Gastrocnemius medialis (tissue), 4 donors: ENCODE results near the gene CCDC192. TPM values are rescaled to one million over a fixed set of nuclear protein-coding genes. Genes with fewer than 3 reads are reported as not detected.
"Not testable (repeated sequence)": the region's sequence is repeated elsewhere in the genome, so short reads cannot be mapped to it uniquely, and the experiment has no call there.

ENCODE experiments used
- ATAC-seq, 2 donors: fragments of 150-250 bp; one replicate each; pipeline ENCODE4 v1.9.1; 2016
- DNase-seq, 2 donors: peaks; one replicate each; pipeline ENCODE4 v3.0.0-alpha.2; 2019
- H3K27ac ChIP-seq, 4 donors: fragments of 200-600 bp; sonication (generic); 1 replicate in 1 of 4; 2 replicates in 3 of 4; pipeline ENCODE4 v1.5.1; 2016 to 2018; ENCODE audit warnings: mild to moderate bottlenecking in 2 of 4, moderate library complexity in 1 of 4
- H3K27me3 ChIP-seq, 3 donors: fragments of 200-600 bp; sonication (generic) in 2 of 3; 1 replicate in 1 of 3; 2 replicates in 2 of 3; pipeline versions ENCODE4 v1.5.1 to v1.6.0; 2016 to 2019; ENCODE audit warnings: mild to moderate bottlenecking in 1 of 3, moderate library complexity in 1 of 3
- H3K36me3 ChIP-seq, 2 donors: fragments of 200-600 bp; sonication (generic) in 1 of 2; one replicate each; pipeline ENCODE4 v1.5.1; 2017 to 2018
- H3K4me1 ChIP-seq, 2 donors: fragments of 200-600 bp; sonication (generic) in 1 of 2; one replicate each; pipeline ENCODE4 v1.5.1; 2016 to 2017; ENCODE audit warnings: mild to moderate bottlenecking in 2 of 2
- H3K4me3 ChIP-seq, 4 donors: fragments of 200-600 bp; sonication (generic) in 3 of 4; 1 replicate in 1 of 4; 2 replicates in 3 of 4; pipeline ENCODE4 v1.5.1; 2016 to 2019; ENCODE audit warnings: mild to moderate bottlenecking in 2 of 4
- H3K9me3 ChIP-seq, 3 donors: fragments of 200-600 bp; sonication (generic) in 2 of 3; 1 replicate in 1 of 3; 2 replicates in 2 of 3; pipeline ENCODE4 v1.5.1; 2016 to 2019
- POLR2A ChIP-seq, 2 donors: fragments of 450-650 bp; IDR thresholded peaks; one replicate each; pipeline ENCODE4 v1.6.1; 2017; ENCODE audit warnings: antibody characterized with exemption in 2 of 2, mild to moderate bottlenecking in 2 of 2, moderate library complexity in 2 of 2
- in situ Hi-C, 4 donors: fragments of 200-750 bp; cut with MboI; loops; one replicate each; pipeline versions ENCODE4 v1.15.0 to v1.8.0; 2017; ENCODE audit warnings: low sequenced_read_pairs in 4 of 4
- intact Hi-C: fragments of 100-400 bp; cut with DNase I; formaldehyde crosslinking; loops from one replicate; pipeline ENCODE4 v1.15.1; 2023; ENCODE audit warnings: low total_unique reads
- total RNA-seq, 4 donors: library from RNA; depleted of rRNA; stranded (reverse); fragments of >200 nt; gene quantifications; one replicate each; pipeline versions ENCODE4 v1.1.0 to v1.2.3, GENCODE V29; 2016
- TF ChIP-seq, protein P1 (sequence below), 5 experiments: fragments of 450-650 bp in 3 of 5; fragments of 200-600 bp in 2 of 5; sonication (generic) in 2 of 5; IDR thresholded peaks in 4 of 5; conservative IDR thresholded peaks in 1 of 5; 1 replicate in 4 of 5; 2 replicates in 1 of 5; pipeline ENCODE4 v1.5.1; 2016 to 2019; ENCODE audit warnings: antibody characterized with exemption in 5 of 5, mild to moderate bottlenecking in 3 of 5, moderate library complexity in 3 of 5

Gene CCDC192
- total RNA-seq, 4 donors from 2014 or later = not detected

DNA sequence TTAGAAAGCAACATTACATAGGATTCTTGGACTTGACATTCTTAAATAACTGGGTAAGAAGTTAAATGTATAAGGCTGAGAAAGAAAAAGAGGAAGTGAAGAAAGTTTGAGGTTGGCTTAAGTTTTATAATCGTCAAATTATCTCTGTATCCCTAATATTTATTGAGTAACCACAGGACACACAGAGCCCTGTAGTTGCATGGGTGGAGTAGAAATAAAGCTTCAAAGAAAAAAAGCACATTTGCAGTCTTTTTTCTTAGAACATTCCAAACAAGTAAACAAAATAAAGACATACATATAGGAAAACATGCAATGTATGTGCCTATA, 137.0 kb downstream of the CCDC192 start:
- intact Hi-C loops (no loop called here), in situ Hi-C loops (no loop called here)
- DNase-seq (no peak), ATAC-seq (no peak)
- Histone ChIP-seq H3K27ac (no peak overlapping the region), H3K27me3 (no peaks in the 10 kb centered on the region), H3K9me3 (no peaks in the 10 kb centered on the region), H3K4me3 (no peak overlapping the region), H3K4me1 (no peaks in the 10 kb centered on the region), H3K36me3 (no peaks in the 10 kb centered on the region)
- TF ChIP-seq POLR2A (IDR thresholded peaks at IDR 0.05) = no peak
- TF ChIP-seq, protein P1, sequence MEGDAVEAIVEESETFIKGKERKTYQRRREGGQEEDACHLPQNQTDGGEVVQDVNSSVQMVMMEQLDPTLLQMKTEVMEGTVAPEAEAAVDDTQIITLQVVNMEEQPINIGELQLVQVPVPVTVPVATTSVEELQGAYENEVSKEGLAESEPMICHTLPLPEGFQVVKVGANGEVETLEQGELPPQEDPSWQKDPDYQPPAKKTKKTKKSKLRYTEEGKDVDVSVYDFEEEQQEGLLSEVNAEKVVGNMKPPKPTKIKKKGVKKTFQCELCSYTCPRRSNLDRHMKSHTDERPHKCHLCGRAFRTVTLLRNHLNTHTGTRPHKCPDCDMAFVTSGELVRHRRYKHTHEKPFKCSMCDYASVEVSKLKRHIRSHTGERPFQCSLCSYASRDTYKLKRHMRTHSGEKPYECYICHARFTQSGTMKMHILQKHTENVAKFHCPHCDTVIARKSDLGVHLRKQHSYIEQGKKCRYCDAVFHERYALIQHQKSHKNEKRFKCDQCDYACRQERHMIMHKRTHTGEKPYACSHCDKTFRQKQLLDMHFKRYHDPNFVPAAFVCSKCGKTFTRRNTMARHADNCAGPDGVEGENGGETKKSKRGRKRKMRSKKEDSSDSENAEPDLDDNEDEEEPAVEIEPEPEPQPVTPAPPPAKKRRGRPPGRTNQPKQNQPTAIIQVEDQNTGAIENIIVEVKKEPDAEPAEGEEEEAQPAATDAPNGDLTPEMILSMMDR (IDR thresholded peaks at IDR 0.05 in 4 of 5, conservative IDR thresholded peaks at IDR 0.05 in 1 of 5) = no peak

DNA sequence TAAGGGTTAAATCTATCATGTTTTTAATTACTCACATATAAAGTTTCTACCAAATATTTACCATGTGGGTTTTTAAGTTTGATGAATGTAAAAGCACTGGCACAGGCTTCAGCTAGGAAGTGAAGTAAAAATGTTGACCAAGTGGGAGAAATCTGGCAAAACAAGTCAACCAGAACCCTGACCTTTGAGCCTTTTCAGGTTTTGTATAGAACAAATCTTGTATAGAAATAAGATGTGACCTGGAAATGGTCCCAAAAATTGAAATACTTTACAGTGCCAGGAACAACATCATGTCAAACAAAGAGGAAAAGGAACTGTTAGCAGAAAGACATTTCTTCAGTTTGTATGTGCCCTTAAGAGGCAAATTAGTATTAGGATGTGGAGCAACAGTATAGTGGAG, 137.6 kb downstream of the CCDC192 start:
- intact Hi-C loops = no loop called here

DNA sequence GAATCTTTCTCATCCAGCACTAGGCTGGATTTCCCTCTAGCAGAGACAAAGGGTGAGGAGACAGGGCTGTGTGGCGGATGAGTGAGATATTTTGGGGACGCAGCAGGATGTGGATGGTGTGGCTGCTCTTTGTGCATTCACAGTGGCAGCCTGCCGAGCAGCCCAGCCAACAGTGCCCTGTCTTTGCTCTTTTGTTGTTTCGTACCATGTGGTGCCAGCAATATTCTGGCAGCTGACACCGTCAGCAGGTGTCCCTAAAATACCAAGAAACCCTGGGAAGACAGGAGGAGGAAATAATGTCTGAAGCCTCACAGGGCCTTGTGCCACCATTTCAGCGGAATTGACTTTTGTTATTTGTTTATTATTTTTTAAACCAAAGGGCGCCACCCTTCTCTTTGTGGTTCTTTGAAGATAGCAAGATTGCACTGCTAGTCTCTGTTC, 141.4 kb downstream of the CCDC192 start:
- Histone ChIP-seq H3K36me3 (no peaks in the 10 kb centered on the region), H3K9me3 (no peaks in the 10 kb centered on the region), H3K27ac (no peak overlapping the region), H3K4me1 (no peaks in the 10 kb centered on the region), H3K4me3 (no peak overlapping the region), H3K27me3 (no peaks in the 10 kb centered on the region)
- DNase-seq = no peak
- no peak for ATAC-seq
- TF ChIP-seq, protein P1 (IDR thresholded peaks at IDR 0.05 in 4 of 5, conservative IDR thresholded peaks at IDR 0.05 in 1 of 5) = no peak
- TF ChIP-seq POLR2A (IDR thresholded peaks at IDR 0.05) = no peak
- in situ Hi-C loops (no loop called here), intact Hi-C loops (no loop called here)

More for the DNA sequence above, 137.6 kb downstream of the CCDC192 start:
- TF ChIP-seq POLR2A (IDR thresholded peaks at IDR 0.05) = no peak
- TF ChIP-seq, protein P1 (IDR thresholded peaks at IDR 0.05 in 4 of 5, conservative IDR thresholded peaks at IDR 0.05 in 1 of 5) = no peak
- Histone ChIP-seq H3K36me3 (no peaks in the 10 kb centered on the region), H3K4me3 (no peak overlapping the region), H3K9me3 (no peaks in the 10 kb centered on the region), H3K4me1 (no peaks in the 10 kb centered on the region), H3K27me3 (no peaks in the 10 kb centered on the region), H3K27ac (no peak overlapping the region)
- in situ Hi-C loops = no loop called here
- ATAC-seq (no peak), DNase-seq (no peak)

DNA sequence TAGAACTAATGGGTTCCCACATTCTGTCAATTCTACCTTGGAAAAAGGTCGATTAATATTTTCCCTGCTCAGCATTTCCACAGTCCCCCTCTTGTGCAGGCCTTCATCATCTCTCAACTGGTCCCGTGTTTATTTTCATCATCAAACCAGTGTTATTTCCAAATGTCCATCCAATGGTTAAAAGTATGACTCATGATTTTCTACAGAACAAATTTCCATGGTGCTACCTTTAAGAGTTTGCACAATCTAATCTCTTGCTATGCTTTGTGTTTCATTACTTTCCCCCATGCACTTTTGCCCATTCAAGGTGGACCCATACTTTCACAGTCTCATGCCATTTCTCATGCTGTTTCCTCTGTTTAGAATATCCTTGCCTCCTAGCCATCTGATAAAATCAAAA, 143.7 kb downstream of the CCDC192 start:
- in situ Hi-C loops (no loop called here), intact Hi-C loops (no loop called here)
- Histone ChIP-seq H3K27me3 (no peaks in the 10 kb centered on the region), H3K4me1 (no peaks in the 10 kb centered on the region), H3K27ac (no peak overlapping the region), H3K4me3 (no peak overlapping the region), H3K9me3 (no peaks in the 10 kb centered on the region), H3K36me3 (no peaks in the 10 kb centered on the region)
- DNase-seq = no peak
- TF ChIP-seq, protein P1 (IDR thresholded peaks at IDR 0.05 in 4 of 5, conservative IDR thresholded peaks at IDR 0.05 in 1 of 5) = no peak
- no peak for TF ChIP-seq POLR2A (IDR thresholded peaks at IDR 0.05)
- no peak for ATAC-seq

DNA sequence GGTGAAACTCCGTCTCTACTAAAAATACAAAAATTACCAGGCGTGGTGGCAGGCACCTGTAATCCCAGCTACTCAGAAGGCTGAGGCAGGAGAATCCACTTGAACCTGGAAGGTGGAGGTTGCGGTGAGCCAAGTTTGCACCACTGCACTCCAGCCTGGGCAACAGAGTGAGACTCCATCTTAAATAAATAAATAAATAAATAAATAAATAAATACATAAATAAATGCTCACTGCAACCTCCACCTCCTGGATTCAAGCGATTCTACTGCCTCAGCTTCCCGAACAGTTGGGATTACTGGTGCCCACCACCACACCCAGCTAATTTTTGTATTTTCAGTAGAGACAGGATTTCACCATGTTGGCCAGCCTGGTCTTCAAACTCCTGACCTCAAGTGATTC, 144.4 kb downstream of the CCDC192 start:
- DNase-seq, H3K4me1 ChIP-seq, in situ Hi-C loops, H3K4me3 ChIP-seq, ATAC-seq, H3K36me3 ChIP-seq, H3K27ac ChIP-seq, intact Hi-C loops, H3K27me3 ChIP-seq, H3K9me3 ChIP-seq: not testable (repeated sequence)
